Suprapubic skin (tissue), 4 donors: ENCODE measurements around the gene B3GALNT2.

Experiments
- CTCF ChIP-seq, 2 donors: fragments of 200-600 bp in 1 of 2; fragments of 450-650 bp in 1 of 2; sonication (generic) in 1 of 2; IDR thresholded peaks; one replicate each; pipeline ENCODE4 v1.5.1; 2016 to 2019; ENCODE audit warnings: antibody characterized with exemption in 2 of 2, mild to moderate bottlenecking in 1 of 2, moderate library complexity in 1 of 2
- EP300 ChIP-seq: sonication (generic); formaldehyde crosslinking; IDR thresholded peaks from one replicate; pipeline ENCODE4 v1.6.1; 2017; ENCODE audit warnings: antibody characterized with exemption
- POLR2A ChIP-seq, 2 donors: fragments of 450-650 bp; IDR thresholded peaks; one replicate each; pipeline ENCODE4 v1.6.1; 2017; ENCODE audit warnings: antibody characterized with exemption in 2 of 2, mild to moderate bottlenecking in 2 of 2, moderate library complexity in 2 of 2
- POLR2AphosphoS5 ChIP-seq, 3 donors: sonication (generic); formaldehyde crosslinking; IDR thresholded peaks; one replicate each; pipeline ENCODE4 v1.6.1; 2017; ENCODE audit warnings: antibody characterized with exemption in 3 of 3

GRCh38 chr1:235448616-235449015 is 55.6 kb downstream of the B3GALNT2 start:
- TF ChIP-seq CTCF (IDR thresholded peaks at IDR 0.05) (no peak), POLR2AphosphoS5 (IDR thresholded peaks at IDR 0.05) (no peak), POLR2A (IDR thresholded peaks at IDR 0.05) (no peak), EP300 (no peak)
